DOHH2 (cell line): ENCODE measurements around the gene RASAL1.

Experiments
- CTCF ChIP-seq: fragments of 200-600 bp; sonication (generic); IDR thresholded peaks from one replicate; pipeline ENCODE4 v1.5.1; 2014; ENCODE audit warnings: antibody characterized with exemption, mild to moderate bottlenecking, low read depth, low read length; ENCODE audit not compliant: poor library complexity, severe bottlenecking
- EZH2phosphoT487 ChIP-seq: fragments of 200-600 bp; sonication (generic); IDR thresholded peaks from 2 replicates; pipeline ENCODE4 v1.6.1; 2017; ENCODE audit warnings: borderline replicate concordance, mild to moderate bottlenecking, antibody characterized with exemption, low read length, moderate library complexity, mixed read lengths

DNA sequence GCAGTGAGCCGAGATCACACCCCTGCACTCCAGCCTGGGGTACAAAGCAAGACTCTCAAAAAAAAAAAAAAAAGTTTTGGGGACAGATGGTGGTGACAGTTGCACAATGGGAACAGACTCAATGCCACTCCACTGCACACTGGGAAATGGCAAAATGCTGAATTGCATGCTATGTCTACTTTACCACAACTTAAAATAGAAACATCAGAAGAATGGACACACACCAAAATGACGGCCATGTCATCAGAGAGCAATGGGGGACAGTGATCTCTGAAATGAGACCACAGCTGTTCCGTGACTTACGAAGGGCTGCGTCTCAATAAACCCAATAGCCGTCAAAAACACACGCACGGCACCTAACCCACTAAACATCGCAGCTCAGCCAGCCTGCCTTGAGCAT, 36.0 kb upstream of the RASAL1 start:
- TF ChIP-seq CTCF (no peak), EZH2phosphoT487 (no peak)
